Breast epithelium (tissue), 3 donors: ENCODE measurements around the gene ANKS1B.

Experiments used
- POLR2A ChIP-seq: fragments of 450-650 bp; IDR thresholded peaks from one replicate; pipeline ENCODE4 v1.6.1; 2016; ENCODE audit warnings: antibody characterized with exemption, mild to moderate bottlenecking, moderate library complexity
- POLR2AphosphoS5 ChIP-seq, 3 donors: sonication (generic); formaldehyde crosslinking; IDR thresholded peaks; one replicate each; pipeline ENCODE4 v1.6.1; 2017; ENCODE audit warnings: antibody characterized with exemption in 3 of 3
- TF ChIP-seq, protein P1 (sequence below), 3 donors: fragments of 450-650 bp; IDR thresholded peaks; one replicate each; pipeline ENCODE4 v1.5.1; 2016 to 2017; ENCODE audit warnings: antibody characterized with exemption in 3 of 3, mild to moderate bottlenecking in 3 of 3, moderate library complexity in 3 of 3

GRCh38 chr12:98845957-98846356 is 1138.8 kb downstream of the ANKS1B start:
- TF ChIP-seq, protein P1, sequence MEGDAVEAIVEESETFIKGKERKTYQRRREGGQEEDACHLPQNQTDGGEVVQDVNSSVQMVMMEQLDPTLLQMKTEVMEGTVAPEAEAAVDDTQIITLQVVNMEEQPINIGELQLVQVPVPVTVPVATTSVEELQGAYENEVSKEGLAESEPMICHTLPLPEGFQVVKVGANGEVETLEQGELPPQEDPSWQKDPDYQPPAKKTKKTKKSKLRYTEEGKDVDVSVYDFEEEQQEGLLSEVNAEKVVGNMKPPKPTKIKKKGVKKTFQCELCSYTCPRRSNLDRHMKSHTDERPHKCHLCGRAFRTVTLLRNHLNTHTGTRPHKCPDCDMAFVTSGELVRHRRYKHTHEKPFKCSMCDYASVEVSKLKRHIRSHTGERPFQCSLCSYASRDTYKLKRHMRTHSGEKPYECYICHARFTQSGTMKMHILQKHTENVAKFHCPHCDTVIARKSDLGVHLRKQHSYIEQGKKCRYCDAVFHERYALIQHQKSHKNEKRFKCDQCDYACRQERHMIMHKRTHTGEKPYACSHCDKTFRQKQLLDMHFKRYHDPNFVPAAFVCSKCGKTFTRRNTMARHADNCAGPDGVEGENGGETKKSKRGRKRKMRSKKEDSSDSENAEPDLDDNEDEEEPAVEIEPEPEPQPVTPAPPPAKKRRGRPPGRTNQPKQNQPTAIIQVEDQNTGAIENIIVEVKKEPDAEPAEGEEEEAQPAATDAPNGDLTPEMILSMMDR (IDR thresholded peaks at IDR 0.05), result no peak
- no peak for TF ChIP-seq POLR2AphosphoS5 (IDR thresholded peaks at IDR 0.05)
- TF ChIP-seq POLR2A, result no peak
